ENCODE measurements around the gene MYO1B.

Gene MYO1B

GRCh38 chr2:191245869-191246531, 796 bp downstream of the MYO1B start:
- H3K4me3 ChIP-seq (ENCODE audit: low read depth, low read length, poor library complexity, severe bottlenecking): no peak overlapping the region
- no peak overlapping the region for H2AFZ ChIP-seq (ENCODE audit: low read length)
- H3F3A ChIP-seq (ENCODE audit: insufficient read depth, low read length): no peaks in the 10 kb centered on the region
- no peaks in the 10 kb centered on the region for H3K9me2 ChIP-seq (ENCODE audit: low read depth, low read length)
- H3K4me1 ChIP-seq (ENCODE audit: insufficient read depth, low read length, severe bottlenecking): no peaks in the 10 kb centered on the region
- no peak for TF ChIP-seq EZH2 (IDR thresholded peaks at IDR 0.05; ENCODE audit: borderline replicate concordance, low read length)
- TF ChIP-seq CTCF (IDR thresholded peaks at IDR 0.05; ENCODE audit: low read length): no peak
- H3K9ac ChIP-seq (ENCODE audit: low read length): no peak overlapping the region
- no peaks in the 10 kb centered on the region for H3K9me3 ChIP-seq (ENCODE audit: low read length)
- no peaks in the 10 kb centered on the region for H3K27me3 ChIP-seq (ENCODE audit: insufficient read depth, low read length)
- H4K20me1 ChIP-seq (ENCODE audit: insufficient read depth, low read length): no peaks in the 10 kb centered on the region
- no peaks in the 10 kb centered on the region for H3K79me2 ChIP-seq (ENCODE audit: insufficient read depth, low read length)
- H3K4me2 ChIP-seq (ENCODE audit: low read length): no peak overlapping the region
- no peak overlapping the region for H3K27ac ChIP-seq (ENCODE audit: low read depth, low read length, poor library complexity, severe bottlenecking)
- no peaks in the 10 kb centered on the region for H3K36me3 ChIP-seq (ENCODE audit: insufficient read depth, low read length)

GRCh38 chr2:191246820-191247380, 1.7 kb downstream of the MYO1B start:
- Histone ChIP-seq H3K4me1 (ENCODE audit: insufficient read depth, low read length, severe bottlenecking) (no peaks in the 10 kb centered on the region), H3K79me2 (ENCODE audit: insufficient read depth, low read length) (no peaks in the 10 kb centered on the region), H3F3A (ENCODE audit: insufficient read depth, low read length) (no peaks in the 10 kb centered on the region), H3K9ac (ENCODE audit: low read length) (no peak overlapping the region), H3K36me3 (ENCODE audit: insufficient read depth, low read length) (no peaks in the 10 kb centered on the region), H3K27ac (ENCODE audit: low read depth, low read length, poor library complexity, severe bottlenecking) (no peak overlapping the region), H2AFZ (ENCODE audit: low read length) (no peak overlapping the region), H3K9me3 (ENCODE audit: low read length) (no peaks in the 10 kb centered on the region), H4K20me1 (ENCODE audit: insufficient read depth, low read length) (no peaks in the 10 kb centered on the region), H3K9me2 (ENCODE audit: low read depth, low read length) (no peaks in the 10 kb centered on the region), H3K4me3 (ENCODE audit: low read depth, low read length, poor library complexity, severe bottlenecking) (no peak overlapping the region), H3K27me3 (ENCODE audit: insufficient read depth, low read length) (no peaks in the 10 kb centered on the region), H3K4me2 (ENCODE audit: low read length) (no peak overlapping the region)
- TF ChIP-seq CTCF (IDR thresholded peaks at IDR 0.05; ENCODE audit: low read length) (no peak), EZH2 (IDR thresholded peaks at IDR 0.05; ENCODE audit: borderline replicate concordance, low read length) (no peak)

- no peaks in the 10 kb centered on the region for H3K79me2 ChIP-seq (ENCODE audit: insufficient read depth, low read length)
- no peaks in the 10 kb centered on the region for H3K27me3 ChIP-seq (ENCODE audit: insufficient read depth, low read length)
- no peak overlapping the region for H3K4me3 ChIP-seq (ENCODE audit: low read depth, low read length, poor library complexity, severe bottlenecking)
- no peak overlapping the region for H3K9ac ChIP-seq (ENCODE audit: low read length)
- no peaks in the 10 kb centered on the region for H3K9me3 ChIP-seq (ENCODE audit: low read length)
- TF ChIP-seq EZH2 (IDR thresholded peaks at IDR 0.05; ENCODE audit: borderline replicate concordance, low read length) (no peak), CTCF (IDR thresholded peaks at IDR 0.05; ENCODE audit: low read length) (no peak)
- H3K27ac ChIP-seq (ENCODE audit: low read depth, low read length, poor library complexity, severe bottlenecking): no peak overlapping the region
- H2AFZ ChIP-seq (ENCODE audit: low read length): no peak overlapping the region
- H4K20me1 ChIP-seq (ENCODE audit: insufficient read depth, low read length): no peaks in the 10 kb centered on the region
- H3K9me2 ChIP-seq (ENCODE audit: low read depth, low read length): no peaks in the 10 kb centered on the region
- no peaks in the 10 kb centered on the region for H3F3A ChIP-seq (ENCODE audit: insufficient read depth, low read length)
- H3K4me1 ChIP-seq (ENCODE audit: insufficient read depth, low read length, severe bottlenecking): no peaks in the 10 kb centered on the region
- H3K4me2 ChIP-seq (ENCODE audit: low read length): no peak overlapping the region
- no peaks in the 10 kb centered on the region for H3K36me3 ChIP-seq (ENCODE audit: insufficient read depth, low read length)
Observed at GRCh38 chr2:191247381-191248057, 2.3 kb downstream of the MYO1B start.
